Ecto neural progenitor cell (in vitro differentiated cells): ENCODE results near the gene ABR.

Source experiments
- DNase-seq: peaks from one replicate; pipeline ENCODE4 v3.0.0-alpha.2; 2018; ENCODE audit warnings: low spot score

Gene ABR

GRCh38 chr17:1030684-1031532 is 148.9 kb downstream of the ABR start:
- no peak for DNase-seq

DNA sequence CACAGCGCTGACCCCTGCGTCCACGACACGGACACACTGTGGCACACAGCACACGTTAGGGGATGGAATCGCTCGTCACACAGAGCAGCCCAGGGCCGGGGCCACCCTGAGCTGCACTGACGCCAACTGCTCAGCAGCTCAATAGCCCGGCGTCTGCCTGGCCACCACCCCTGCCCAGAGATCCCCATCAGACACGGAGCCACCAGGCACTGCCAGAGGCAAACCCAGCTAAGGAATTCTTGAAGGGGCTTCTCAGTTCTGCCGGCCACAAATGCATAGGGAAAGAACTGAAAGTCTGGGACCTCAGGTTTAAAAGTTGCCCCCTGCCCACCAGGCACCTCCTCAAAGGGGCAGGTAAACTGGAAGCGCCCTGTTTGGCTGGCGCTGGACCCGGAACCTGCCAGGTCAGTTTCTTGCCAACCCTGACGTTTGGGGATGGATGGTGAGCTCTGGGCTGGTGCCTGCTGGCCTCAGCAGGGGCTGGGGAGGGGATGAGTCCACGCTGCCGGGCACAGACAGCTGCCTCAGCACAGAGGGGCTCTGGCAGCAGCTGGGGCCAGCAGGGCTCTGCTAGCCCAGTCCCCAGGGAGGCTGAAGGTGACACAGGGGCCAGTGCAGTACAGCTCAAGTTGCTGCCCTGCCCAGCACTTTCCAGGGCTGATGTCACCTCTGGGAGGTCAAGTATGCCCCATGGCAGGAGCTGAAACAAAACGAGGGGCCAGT is 149.7 kb downstream of the ABR start:
- no peak for DNase-seq

DNA sequence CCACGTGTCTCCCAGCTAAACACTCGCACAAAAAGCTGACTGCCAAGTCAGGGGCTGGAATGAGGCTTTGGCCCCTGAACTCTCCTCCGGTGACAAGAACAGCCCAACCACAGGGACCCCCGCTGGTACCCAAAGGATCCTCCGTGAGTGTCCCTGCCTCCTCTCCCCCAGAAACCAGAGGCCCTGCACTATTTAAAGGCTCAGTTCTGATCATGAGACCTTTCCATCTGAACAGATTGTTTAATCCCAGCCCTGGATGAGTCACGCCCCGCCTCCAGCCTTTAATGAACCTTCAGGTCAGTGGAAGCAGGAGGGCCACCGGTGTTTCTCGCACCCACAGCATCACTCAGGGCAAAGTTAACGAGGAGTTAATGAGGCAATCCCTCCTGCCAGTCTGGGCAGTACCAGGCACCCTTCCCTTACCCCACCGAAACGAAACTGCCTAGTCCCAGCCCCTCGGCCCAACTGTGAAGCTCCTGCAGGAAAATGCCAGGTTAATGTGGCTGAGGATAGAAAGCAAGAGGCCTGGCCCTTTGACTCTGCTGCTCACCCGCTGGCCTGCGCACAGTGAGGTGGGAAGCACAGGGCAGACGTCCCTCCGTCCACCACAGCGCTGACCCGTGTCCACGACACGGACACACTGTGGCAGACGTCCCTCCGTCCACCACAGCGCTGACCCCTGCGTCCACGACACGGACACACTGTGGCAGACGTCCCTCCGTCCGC is 150.4 kb downstream of the ABR start:
- no peak for DNase-seq

DNA sequence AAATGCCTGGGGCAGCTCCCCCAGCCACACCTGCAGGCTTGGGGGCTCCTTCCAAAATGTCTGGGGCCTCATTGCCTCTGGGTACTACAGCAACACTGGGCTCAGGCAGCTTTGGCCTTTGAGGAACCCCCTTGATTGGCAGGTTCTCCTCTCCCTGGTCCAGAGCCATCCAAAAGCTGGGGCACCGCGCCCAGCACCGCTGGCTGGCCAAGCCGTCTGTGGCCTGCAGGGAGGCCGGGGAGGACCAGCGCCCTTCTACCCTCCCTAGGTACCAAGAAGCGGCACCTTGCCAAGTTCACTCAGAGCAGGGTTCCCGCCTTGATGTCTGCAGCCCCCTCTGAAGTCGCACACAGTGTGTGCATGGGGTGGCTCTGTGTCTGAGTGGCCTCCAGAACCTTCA is 152.7 kb downstream of the ABR start:
- DNase-seq, result no peak

- no peak for DNase-seq
Observed at GRCh38 chr17:1026599-1026975, 153.2 kb downstream of the ABR start.

GRCh38 chr17:1025733-1026598 is 153.8 kb downstream of the ABR start:
- no peak for DNase-seq

DNA sequence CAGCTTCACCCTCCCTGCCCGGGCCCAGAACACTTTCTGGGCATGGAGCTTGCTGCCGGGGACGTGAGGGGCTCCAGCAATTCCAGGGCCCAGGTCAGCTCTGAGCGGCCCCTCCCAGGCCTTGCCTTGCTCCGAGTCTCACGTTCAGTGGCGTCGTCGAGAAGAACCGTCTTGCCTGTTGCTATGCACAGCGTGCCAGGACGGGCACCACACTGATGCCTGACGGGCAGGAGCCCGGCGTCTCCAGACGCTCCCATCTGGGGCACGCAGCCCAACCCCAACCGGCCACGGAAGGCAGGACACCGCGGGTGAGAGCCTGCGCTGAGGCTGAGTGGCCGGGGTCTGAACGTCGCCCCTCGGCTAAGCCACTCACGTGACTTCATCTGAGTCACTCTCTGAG is 155.7 kb downstream of the ABR start:
- no peak for DNase-seq

DNA sequence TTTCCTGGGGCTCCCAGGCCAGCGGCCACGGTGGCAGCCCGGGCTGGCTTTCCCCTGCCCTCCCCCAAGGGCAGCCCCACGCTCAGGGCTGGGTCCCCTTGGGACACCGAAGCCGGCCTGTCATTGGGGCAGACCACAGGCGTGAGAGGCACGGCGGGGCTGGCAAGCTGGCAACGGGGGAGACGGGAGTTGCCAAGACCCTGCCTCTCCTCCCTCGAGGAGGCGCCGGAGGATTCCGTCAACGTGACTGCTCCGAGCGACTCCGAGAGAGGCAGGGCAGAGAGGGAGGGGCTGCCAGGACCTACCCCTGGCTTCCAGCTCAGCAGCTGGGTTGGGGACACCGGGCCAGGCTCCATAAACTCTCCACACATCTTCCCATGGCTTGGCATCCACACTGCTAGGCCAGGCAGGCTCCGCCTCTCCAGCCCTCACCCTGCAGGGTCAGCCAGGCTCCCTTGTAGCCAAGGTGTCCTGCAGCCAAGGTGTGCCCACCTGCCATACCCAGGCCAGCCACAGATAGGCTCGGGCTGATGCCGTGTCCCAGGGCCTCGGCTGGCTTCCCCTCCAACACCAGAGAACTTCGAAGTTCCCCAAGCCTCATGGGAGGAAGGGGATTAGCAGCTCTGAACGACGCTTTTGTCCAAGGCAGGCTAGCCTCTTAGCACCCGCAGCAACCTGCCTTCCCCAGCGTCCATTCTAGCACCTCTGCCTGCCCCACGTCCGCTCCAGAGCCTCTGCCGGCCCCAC is 157.3 kb downstream of the ABR start:
- DNase-seq, result no peak

GRCh38 chr17:1021147-1021546 is 158.6 kb downstream of the ABR start:
- DNase-seq, result no peak

GRCh38 chr17:1019451-1019850 is 160.3 kb downstream of the ABR start:
- DNase-seq, result no peak

DNA sequence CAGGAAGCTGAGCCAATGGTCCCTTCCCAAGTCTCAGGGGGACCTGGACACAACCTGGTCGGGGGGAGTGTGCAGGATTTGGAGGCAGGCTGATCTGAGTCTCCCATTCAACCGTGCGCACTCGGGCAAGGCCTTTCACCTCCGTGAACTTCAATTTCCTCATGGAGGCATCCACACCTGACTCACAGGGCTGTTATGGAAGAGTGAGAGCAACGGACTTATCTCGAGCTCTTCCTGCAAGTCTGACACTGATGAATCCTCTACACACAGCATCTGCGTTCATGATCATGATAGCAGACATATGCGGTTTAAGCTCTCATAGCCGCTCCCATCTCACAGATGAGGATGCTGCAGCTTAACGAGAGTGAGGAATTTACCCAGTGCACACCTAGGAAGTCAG is 161.2 kb downstream of the ABR start:
- no peak for DNase-seq

DNA sequence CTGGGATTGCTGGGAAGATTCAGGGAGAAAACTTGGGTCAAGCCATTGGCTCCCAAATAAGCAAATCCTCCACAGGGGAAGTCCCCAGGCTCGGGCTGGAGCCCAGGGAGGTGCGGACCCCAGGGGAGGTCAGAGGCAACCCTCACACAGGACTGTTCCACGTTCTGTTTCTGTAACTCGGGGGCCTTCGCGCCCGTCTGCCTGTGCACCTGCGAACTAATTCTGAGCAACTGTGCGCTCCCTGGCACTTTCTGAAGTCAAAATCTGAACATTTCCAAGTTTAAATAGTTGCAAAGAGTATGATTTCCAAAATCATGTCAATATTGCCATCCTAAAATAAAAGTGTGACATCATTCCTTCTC is 166.1 kb downstream of the ABR start:
- no peak for DNase-seq

DNA sequence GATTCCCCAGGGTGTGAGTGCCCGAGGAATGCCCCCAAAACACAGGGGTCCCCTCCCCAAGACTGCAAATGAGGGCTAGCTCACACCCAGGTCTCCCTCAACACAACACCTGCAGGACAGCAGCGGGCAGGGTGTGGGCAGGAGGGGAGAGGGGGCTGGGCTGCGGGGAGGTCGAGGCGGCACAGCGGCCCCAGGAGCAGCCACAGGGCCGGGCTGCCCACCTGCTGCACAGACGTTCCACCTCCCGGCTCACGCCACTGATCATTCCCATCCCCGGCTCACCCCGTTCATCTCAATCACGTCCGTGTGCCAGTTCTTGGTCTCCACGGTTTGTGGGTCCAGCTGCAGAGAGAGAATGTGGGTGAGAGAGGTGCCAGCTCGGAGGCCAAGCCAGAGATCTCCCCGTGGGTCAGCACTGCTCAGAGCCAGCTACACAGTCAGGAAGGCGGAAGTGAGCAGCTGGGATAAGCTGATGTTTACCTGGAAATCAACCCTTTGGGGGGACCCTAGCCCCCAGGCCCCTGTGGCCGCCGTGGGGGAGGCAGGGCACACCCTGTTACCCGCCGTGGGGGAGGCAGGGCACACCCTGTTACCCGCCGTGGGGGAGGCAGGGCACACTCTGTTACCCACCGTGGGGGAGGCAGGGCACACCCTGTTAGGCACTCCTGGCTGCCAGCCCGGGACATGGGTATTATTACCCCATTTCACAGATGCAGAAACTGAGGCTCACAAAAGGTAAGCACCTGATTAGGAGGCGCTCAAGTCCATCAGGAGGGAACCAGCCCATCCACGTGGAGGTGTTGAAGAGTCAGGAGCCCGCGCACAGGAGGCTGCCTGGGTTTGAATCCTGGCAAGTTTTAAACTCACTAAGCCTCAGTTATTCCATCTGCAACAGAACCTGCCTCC is 166.7 kb downstream of the ABR start:
- no peak for DNase-seq

DNA sequence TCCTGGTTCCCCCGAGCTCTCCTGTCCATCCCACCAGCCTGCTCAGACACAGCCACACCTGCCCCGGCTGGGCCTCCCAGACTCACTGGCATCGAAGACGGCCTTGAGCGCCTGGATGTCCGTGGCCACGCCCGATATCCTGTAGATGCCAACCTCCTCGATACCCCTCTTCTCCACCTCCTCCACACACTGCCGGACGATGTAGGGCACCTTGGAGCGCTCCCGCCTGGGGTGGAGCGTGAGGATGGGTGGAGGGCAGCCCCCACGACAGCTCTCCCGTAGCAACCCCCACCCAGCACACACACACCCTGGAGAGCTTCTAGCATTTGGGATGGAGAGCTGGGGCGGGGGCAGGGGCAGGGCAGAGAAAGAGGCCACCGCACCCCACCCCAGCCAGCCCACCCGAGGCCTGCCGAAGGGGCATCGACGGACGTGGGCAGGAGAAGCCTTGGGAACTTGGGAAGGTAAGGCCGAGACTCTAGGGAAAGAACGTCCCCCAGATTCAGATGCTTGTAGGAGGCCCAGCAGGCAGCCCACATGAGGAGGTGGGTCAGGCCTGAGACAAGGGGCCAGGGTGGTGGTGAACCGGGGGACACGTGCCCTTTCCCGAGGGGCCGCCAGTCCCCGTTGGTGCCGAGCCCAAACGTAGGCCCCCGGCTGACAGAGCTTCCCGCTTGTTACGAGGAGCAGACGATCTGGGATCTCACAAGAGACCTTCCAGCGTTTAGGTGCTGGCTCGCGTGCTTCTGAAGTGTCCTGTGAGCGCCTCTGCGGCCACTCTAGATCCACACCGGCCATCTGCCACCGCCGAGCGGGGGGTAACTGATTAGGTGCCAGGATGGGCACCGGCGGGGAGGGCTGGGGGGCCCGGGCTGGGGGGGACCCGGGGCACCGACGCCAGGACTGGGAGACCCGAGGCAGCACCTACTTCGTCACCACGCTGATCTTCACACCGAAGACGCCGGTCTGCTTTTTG is 167.7 kb downstream of the ABR start:
- no peak for DNase-seq

DNA sequence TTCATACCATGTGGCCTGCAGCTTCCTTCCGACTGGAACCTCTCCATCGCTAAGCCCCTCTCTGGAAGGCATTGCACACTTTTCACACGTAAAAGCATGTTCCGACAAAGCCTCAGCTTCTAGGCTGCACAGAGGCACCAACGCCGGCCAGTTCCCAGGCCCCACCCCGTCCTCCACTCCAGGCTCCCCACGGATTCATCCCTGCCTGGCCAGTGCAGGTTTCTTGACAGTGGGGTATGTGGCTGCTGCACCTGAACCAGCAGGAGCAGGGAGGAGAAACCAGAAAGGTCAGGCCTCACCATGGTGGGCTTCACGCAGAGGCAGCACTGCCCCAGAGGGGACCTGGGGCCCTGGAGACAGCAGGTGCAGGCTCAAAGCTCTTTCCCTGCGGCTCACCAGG is 168.6 kb downstream of the ABR start:
- no peak for DNase-seq

- no peak for DNase-seq
Observed at GRCh38 chr17:1010586-1010985, 169.2 kb downstream of the ABR start.

DNA sequence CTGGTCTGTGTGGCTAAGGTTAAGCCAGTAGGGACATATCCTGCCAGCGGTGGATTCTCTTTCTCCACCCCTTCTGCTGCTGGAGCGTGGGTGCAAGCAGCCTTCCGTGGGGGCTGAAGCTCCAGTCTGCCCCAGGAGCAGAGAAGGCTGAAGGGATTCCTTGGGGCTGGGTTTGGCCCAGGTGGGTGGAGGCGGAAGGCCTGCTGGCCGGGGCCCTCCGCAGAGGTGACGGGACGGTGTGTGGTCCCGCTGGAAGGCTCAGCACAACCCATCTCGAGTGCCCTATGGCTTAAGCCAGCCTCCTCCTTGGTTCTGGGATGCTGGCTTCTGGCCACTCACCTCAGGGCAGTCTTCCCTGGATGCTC is 169.7 kb downstream of the ABR start:
- DNase-seq, result no peak

DNA sequence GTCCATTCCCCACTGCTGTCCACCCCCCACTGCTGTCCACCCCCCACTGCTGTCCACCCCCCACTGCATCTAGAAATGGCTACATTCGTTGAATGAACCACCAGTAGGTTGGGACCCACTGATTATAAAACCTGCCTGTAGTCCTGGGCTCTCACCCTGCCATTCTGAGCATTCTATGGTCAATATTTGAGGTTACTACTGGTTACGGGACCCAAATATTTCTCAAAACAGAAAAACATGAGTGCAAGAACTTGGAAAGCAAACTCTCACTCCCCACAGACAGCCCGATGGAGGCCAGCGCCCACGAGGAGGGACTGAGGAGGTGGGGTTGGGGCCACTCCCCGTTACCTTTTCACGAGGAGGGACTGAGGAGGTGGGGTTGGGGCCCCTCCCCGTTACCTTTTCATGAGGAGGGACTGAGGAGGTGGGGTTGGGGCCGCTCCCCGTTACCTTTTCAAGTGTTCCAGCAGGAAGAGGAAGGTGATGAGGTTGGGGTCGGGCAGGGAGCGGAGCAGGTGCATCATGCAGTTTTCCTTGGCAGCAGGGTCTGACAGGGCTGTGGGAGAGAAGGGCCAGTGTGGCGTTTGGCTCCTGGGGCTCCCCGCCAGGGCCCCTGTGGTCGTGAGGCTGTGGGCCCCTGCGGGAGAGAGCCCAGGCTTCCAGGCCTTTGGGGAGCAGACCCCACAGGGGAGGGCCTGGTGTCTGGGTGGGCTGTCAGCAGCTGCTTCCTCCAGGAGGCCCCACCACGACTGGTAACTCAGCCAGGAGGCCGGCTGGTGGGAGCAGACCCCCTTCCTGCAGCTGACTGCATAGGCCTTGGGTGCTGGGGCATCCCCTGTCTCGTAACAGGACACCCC is 170.3 kb downstream of the ABR start:
- DNase-seq, result no peak
